Measurements from ENCODE around the gene C10orf90. TPM values are rescaled to one million over a fixed set of nuclear protein-coding genes. Genes with fewer than 3 reads are reported as not detected.

The C10orf90 gene
- total and polyA plus RNA-seq, 11 donors = not detected

- H3K9me3 ChIP-seq = no peaks in the 10 kb centered on the region
- no peak overlapping the region for H3K27ac ChIP-seq
- ATAC-seq (no peak), DNase-seq (no peak)
- H3K4me1 ChIP-seq = no peaks in the 10 kb centered on the region
- H3K36me3 ChIP-seq = no peaks in the 10 kb centered on the region
- intact Hi-C loops (cut with DNase I) = no loop called here
- H3K4me3 ChIP-seq = no peak overlapping the region
- H3K27me3 ChIP-seq = peaks cover 0 to 3% (median 0%) of the 10 kb centered on the region in 9 donors
- WGBS, 4 donors = 76 to 78% (median 77%) methylated on average over 2 of the region's 2 CpGs
- TF ChIP-seq POLR2A (IDR thresholded peaks at IDR 0.05) = no peak
These were observed 73.3 kb downstream of the C10orf90 start for GRCh38 chr10:126597211-126597610.

GRCh38 chr10:126596472-126597016 lies 73.9 kb downstream of the C10orf90 start:
- WGBS, 4 donors = 86 to 90% (median 88%) methylated on average over 3 of the region's 3 CpGs
- ATAC-seq = no peak
- no peak overlapping the region for H3K4me3 ChIP-seq

GRCh38 chr10:126595160-126595559 lies 75.3 kb downstream of the C10orf90 start:
- Histone ChIP-seq H3K27ac (no peak overlapping the region), H3K4me3 (no peak overlapping the region), H3K36me3 (no peaks in the 10 kb centered on the region), H3K9me3 (no peaks in the 10 kb centered on the region), H3K4me1 (no peaks in the 10 kb centered on the region), H3K27me3 (peaks cover 0 to 3% (median 0%) of the 10 kb centered on the region in 9 donors)
- TF ChIP-seq, protein P1, sequence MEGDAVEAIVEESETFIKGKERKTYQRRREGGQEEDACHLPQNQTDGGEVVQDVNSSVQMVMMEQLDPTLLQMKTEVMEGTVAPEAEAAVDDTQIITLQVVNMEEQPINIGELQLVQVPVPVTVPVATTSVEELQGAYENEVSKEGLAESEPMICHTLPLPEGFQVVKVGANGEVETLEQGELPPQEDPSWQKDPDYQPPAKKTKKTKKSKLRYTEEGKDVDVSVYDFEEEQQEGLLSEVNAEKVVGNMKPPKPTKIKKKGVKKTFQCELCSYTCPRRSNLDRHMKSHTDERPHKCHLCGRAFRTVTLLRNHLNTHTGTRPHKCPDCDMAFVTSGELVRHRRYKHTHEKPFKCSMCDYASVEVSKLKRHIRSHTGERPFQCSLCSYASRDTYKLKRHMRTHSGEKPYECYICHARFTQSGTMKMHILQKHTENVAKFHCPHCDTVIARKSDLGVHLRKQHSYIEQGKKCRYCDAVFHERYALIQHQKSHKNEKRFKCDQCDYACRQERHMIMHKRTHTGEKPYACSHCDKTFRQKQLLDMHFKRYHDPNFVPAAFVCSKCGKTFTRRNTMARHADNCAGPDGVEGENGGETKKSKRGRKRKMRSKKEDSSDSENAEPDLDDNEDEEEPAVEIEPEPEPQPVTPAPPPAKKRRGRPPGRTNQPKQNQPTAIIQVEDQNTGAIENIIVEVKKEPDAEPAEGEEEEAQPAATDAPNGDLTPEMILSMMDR (IDR thresholded peaks at IDR 0.05) = no peak
- TF ChIP-seq POLR2A (IDR thresholded peaks at IDR 0.05) = no peak
- 38 to 50% (median 43%) methylated on average over 2 of the region's 2 CpGs for WGBS, 4 donors
- ATAC-seq (no peak), DNase-seq (no peak)
- intact Hi-C loops (cut with DNase I) = no loop called here

More at GRCh38 chr10:126596472-126597016, 73.9 kb downstream of the C10orf90 start:
- intact Hi-C loops (cut with DNase I) = no loop called here
- Histone ChIP-seq H3K36me3 (no peaks in the 10 kb centered on the region), H3K27ac (no peak overlapping the region), H3K27me3 (peaks cover 0 to 3% (median 0%) of the 10 kb centered on the region in 9 donors), H3K9me3 (no peaks in the 10 kb centered on the region), H3K4me1 (no peaks in the 10 kb centered on the region)
- TF ChIP-seq, protein P1 (IDR thresholded peaks at IDR 0.05) = no peak
- TF ChIP-seq POLR2A (IDR thresholded peaks at IDR 0.05) = no peak
- DNase-seq = no peak

DNA sequence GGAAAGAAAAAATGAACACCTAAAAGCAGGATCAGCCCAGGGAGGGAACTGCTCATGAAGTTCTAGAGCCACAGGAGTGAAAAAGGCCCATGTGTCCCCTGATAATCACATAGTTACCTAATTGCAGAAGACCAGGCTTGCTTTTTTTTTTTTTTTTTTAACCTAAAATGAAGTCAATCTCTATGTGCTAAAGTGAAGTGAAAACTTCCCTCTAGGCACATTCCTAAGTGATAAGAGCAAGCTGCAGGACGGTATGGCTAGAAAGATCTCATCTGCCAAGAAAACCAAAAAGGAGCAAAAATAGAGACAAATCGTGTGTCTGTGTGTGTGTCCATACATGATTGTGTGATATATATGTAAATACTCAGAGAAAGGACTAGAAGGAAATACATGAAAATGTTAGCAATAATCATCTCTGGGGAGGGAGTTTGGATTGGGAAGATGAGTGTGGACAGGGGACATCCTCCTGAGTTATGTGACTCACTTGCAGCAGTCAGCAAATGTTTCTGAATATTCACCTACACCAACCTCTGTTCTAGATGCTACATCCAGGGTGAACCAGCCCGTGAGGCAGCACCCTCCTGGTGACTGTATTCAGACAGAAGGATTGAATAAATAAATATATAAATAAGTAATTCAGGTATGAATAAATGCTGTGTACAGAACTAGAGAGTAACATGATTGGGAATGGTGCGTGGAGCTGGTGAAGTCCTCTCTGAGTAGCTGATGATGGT lies 76.4 kb downstream of the C10orf90 start:
- no peaks in the 10 kb centered on the region for H3K36me3 ChIP-seq
- no peak for DNase-seq
- no peak for ATAC-seq
- WGBS, 4 donors = 65 to 69% (median 66%) methylated on average over 4 of the region's 4 CpGs
- TF ChIP-seq, protein P1 (IDR thresholded peaks at IDR 0.05) = no peak
- no peak overlapping the region for H3K27ac ChIP-seq
- intact Hi-C loops (cut with DNase I) = no loop called here
- H3K9me3 ChIP-seq = no peaks in the 10 kb centered on the region
- no peaks in the 10 kb centered on the region for H3K4me1 ChIP-seq
- H3K27me3 ChIP-seq = peaks cover 0 to 3% (median 0%) of the 10 kb centered on the region in 9 donors
- H3K4me3 ChIP-seq = no peak overlapping the region
